Trophoblast cell (in vitro differentiated cells and primary cell): Measurements from ENCODE around the gene SLAMF9.
A peak's percentile ranks its signal among the peaks of the same experiment; 100 is the strongest.

Source experiments
- DNase-seq, 2 donors: peaks; one replicate each; pipeline ENCODE4 v3.0.0-alpha.2; 2016
- H2AFZ ChIP-seq: 2 replicates; pipeline ENCODE4 v1.6.1; 2013; ENCODE audit warnings: low read length, moderate library complexity, mild to moderate bottlenecking; ENCODE audit not compliant: insufficient read depth, poor library complexity
- H2AK5ac ChIP-seq: 2 replicates; pipeline ENCODE4 v1.6.1; 2013; ENCODE audit warnings: mild to moderate bottlenecking, low read length
- H2BK120ac ChIP-seq: 2 replicates; pipeline ENCODE4 v1.6.1; 2013; ENCODE audit warnings: low read length, mild to moderate bottlenecking, moderate library complexity; ENCODE audit not compliant: insufficient read depth, poor library complexity
- H2BK12ac ChIP-seq: 2 replicates; pipeline ENCODE4 v1.6.1; 2013; ENCODE audit warnings: mild to moderate bottlenecking, low read length, moderate library complexity
- H2BK5ac ChIP-seq: 2 replicates; pipeline ENCODE4 v1.6.1; 2013; ENCODE audit warnings: low read length, low read depth, moderate library complexity, mild to moderate bottlenecking; ENCODE audit not compliant: poor library complexity
- H3K14ac ChIP-seq: 2 replicates; pipeline ENCODE4 v1.6.1; 2013; ENCODE audit warnings: mild to moderate bottlenecking, low read length
- H3K18ac ChIP-seq: 2 replicates; pipeline ENCODE4 v1.6.1; 2013; ENCODE audit warnings: mild to moderate bottlenecking, low read length
- H3K23ac ChIP-seq: 2 replicates; pipeline ENCODE4 v1.6.1; 2013; ENCODE audit warnings: low read length
- H3K27ac ChIP-seq: 2 replicates; pipeline ENCODE4 v1.5.1; 2013; ENCODE audit warnings: low read depth, mild to moderate bottlenecking, inconsistent platforms, low read length, moderate library complexity
- H3K27me3 ChIP-seq: 2 replicates; pipeline ENCODE4 v1.6.1; 2013; ENCODE audit warnings: inconsistent platforms, mild to moderate bottlenecking, low read length, moderate library complexity; ENCODE audit not compliant: insufficient read depth
- H3K36me3 ChIP-seq, 2 experiments: 1 replicate in 1 of 2; 2 replicates in 1 of 2; pipeline ENCODE4 v1.6.1; 2013; ENCODE audit warnings: low read length in 2 of 2, mild to moderate bottlenecking in 2 of 2, moderate library complexity in 1 of 2; ENCODE audit not compliant: insufficient read depth in 2 of 2, control insufficient read depth in 1 of 2
- H3K4ac ChIP-seq: 2 replicates; pipeline ENCODE4 v1.6.1; 2013; ENCODE audit warnings: low read depth, mild to moderate bottlenecking, low read length, moderate library complexity
- H3K4me1 ChIP-seq, 2 experiments: 1 replicate in 1 of 2; 2 replicates in 1 of 2; pipeline ENCODE4 v1.6.1; 2013; ENCODE audit warnings: low read length in 2 of 2, mild to moderate bottlenecking in 2 of 2, moderate library complexity in 1 of 2; ENCODE audit not compliant: insufficient read depth in 2 of 2, control insufficient read depth in 1 of 2
- H3K4me2 ChIP-seq: 2 replicates; pipeline ENCODE4 v1.6.1; 2013; ENCODE audit warnings: inconsistent platforms, mild to moderate bottlenecking, low read length, moderate library complexity
- H3K4me3 ChIP-seq: 2 replicates; pipeline ENCODE4 v1.5.1; 2013; ENCODE audit warnings: mild to moderate bottlenecking, low read depth, low read length, inconsistent platforms
- H3K79me1 ChIP-seq: one replicate; pipeline ENCODE4 v1.6.1; 2013; ENCODE audit warnings: low read length
- H3K79me2 ChIP-seq: 2 replicates; pipeline ENCODE4 v1.6.1; 2013; ENCODE audit warnings: low read length, mild to moderate bottlenecking; ENCODE audit not compliant: control insufficient read depth, insufficient read depth, poor library complexity
- H3K9ac ChIP-seq: 2 replicates; pipeline ENCODE4 v1.6.1; 2013; ENCODE audit warnings: mild to moderate bottlenecking, low read length
- H3K9me3 ChIP-seq: 2 replicates; pipeline ENCODE4 v1.6.1; 2013; ENCODE audit warnings: low read depth, mild to moderate bottlenecking, control low read depth, inconsistent platforms, low read length; ENCODE audit not compliant: insufficient read depth
- H4K12ac ChIP-seq: 2 replicates; pipeline ENCODE4 v1.6.1; 2013; ENCODE audit warnings: low read depth, mild to moderate bottlenecking, low read length, moderate library complexity
- H4K8ac ChIP-seq: 2 replicates; pipeline ENCODE4 v1.6.1; 2013; ENCODE audit warnings: low read depth, mild to moderate bottlenecking, low read length, moderate library complexity
- H4K91ac ChIP-seq: one replicate; pipeline ENCODE4 v1.6.1; 2013; ENCODE audit warnings: low read depth, mild to moderate bottlenecking, low read length, moderate library complexity
- WGBS: extraction: QIAGEN DNeasy Blood & Tissue Kit; methylation state at CpG from one replicate; pipeline ENCODE4 v1.1.7; 2013; ENCODE audit warnings: missing lambda C conversion rate; ENCODE audit not compliant: insufficient read length, insufficient coverage; ENCODE audit errors: extremely low coverage; 5-methylcytosine and 5-hydroxymethylcytosine counted together

The SLAMF9 gene

GRCh38 chr1:159924025-159924790 lies 29.8 kb downstream of the SLAMF9 start:
- peak; percentile 90 to 92 for DNase-seq
- H3K9me3 ChIP-seq, result no peaks in the 10 kb centered on the region
- peaks cover 35% of the 10 kb centered on the region for H3K79me1 ChIP-seq
- peak overlapping the region; percentile 75 for H2BK12ac ChIP-seq
- peaks cover 38% of the 10 kb centered on the region for H3K79me2 ChIP-seq
- H3K18ac ChIP-seq, result peak overlapping the region; percentile 96
- H3K9ac ChIP-seq, result peak overlapping the region; percentile 93
- peak overlapping the region; percentile 98 for H2BK120ac ChIP-seq
- H3K14ac ChIP-seq, result peak overlapping the region; percentile 94
- H3K27ac ChIP-seq, result peak overlapping the region; percentile 98
- H3K23ac ChIP-seq, result no peak overlapping the region
- peak overlapping the region; percentile 87 for H4K8ac ChIP-seq
- H3K36me3 ChIP-seq, result peaks cover 28 to 31% of the 10 kb centered on the region in 2 experiments
- peak overlapping the region; percentile 96 for H2AK5ac ChIP-seq
- peak overlapping the region; percentile 54 for H2AFZ ChIP-seq
- H3K4me2 ChIP-seq, result peak overlapping the region; percentile 65
- H3K4me3 ChIP-seq, result peak overlapping the region; percentile 90
- H3K27me3 ChIP-seq, result no peaks in the 10 kb centered on the region
- H4K12ac ChIP-seq, result peak overlapping the region; percentile 75
- H3K4me1 ChIP-seq, result peaks cover 24 to 27% of the 10 kb centered on the region in 2 experiments
- peak overlapping the region; percentile 99 for H3K4ac ChIP-seq
- peak overlapping the region; percentile 99 for H4K91ac ChIP-seq
- WGBS, result no CpG with 5 or more reads among the region's 31 CpGs
- H2BK5ac ChIP-seq, result peak overlapping the region; percentile 98

GRCh38 chr1:159923203-159924024 lies 30.6 kb downstream of the SLAMF9 start:
- WGBS, result no CpG with 5 or more reads among the region's 20 CpGs
- peak overlapping the region; percentile 70 for H3K18ac ChIP-seq
- peak overlapping the region; percentile 95 for H3K4ac ChIP-seq
- H4K12ac ChIP-seq, result peak overlapping the region; percentile 45
- peak; percentile 86 to 89 for DNase-seq
- peak overlapping the region; percentile 66 for H2BK5ac ChIP-seq
- peak overlapping the region; percentile 56 for H4K8ac ChIP-seq
- H3K79me1 ChIP-seq, result peaks cover 35% of the 10 kb centered on the region
- H2AFZ ChIP-seq, result no peak overlapping the region
- peak overlapping the region; percentile 90 for H3K4me3 ChIP-seq
- H3K9ac ChIP-seq, result peak overlapping the region; percentile 85
- H3K4me2 ChIP-seq, result peak overlapping the region; percentile 65
- H2BK120ac ChIP-seq, result peak overlapping the region; percentile 73
- H3K27me3 ChIP-seq, result no peaks in the 10 kb centered on the region
- peak overlapping the region; percentile 98 for H3K27ac ChIP-seq
- peak overlapping the region; percentile 31 for H2BK12ac ChIP-seq
- H3K4me1 ChIP-seq, result peaks cover 24 to 28% of the 10 kb centered on the region in 2 experiments
- peaks cover 33 to 39% of the 10 kb centered on the region in 2 experiments for H3K36me3 ChIP-seq
- peak overlapping the region; percentile 81 for H3K14ac ChIP-seq
- no peak overlapping the region for H3K23ac ChIP-seq
- peak overlapping the region; percentile 64 for H2AK5ac ChIP-seq
- peak overlapping the region; percentile 99 for H4K91ac ChIP-seq
- H3K79me2 ChIP-seq, result peaks cover 38% of the 10 kb centered on the region
- H3K9me3 ChIP-seq, result no peaks in the 10 kb centered on the region

GRCh38 chr1:159922511-159923202 lies 31.4 kb downstream of the SLAMF9 start:
- H3K9ac ChIP-seq, result peak overlapping the region; percentile 54
- peaks cover 35% of the 10 kb centered on the region for H3K79me1 ChIP-seq
- peak overlapping the region; percentile 98 for H3K27ac ChIP-seq
- H3K4me1 ChIP-seq, result peaks cover 26 to 32% of the 10 kb centered on the region in 2 experiments
- peak overlapping the region; percentile 31 for H2BK12ac ChIP-seq
- H3K4me3 ChIP-seq, result peak overlapping the region; percentile 25
- H2AFZ ChIP-seq, result no peak overlapping the region
- H2BK120ac ChIP-seq, result peak overlapping the region; percentile 14
- peak overlapping the region; percentile 51 for H2BK5ac ChIP-seq
- H3K79me2 ChIP-seq, result peaks cover 38% of the 10 kb centered on the region
- H3K27me3 ChIP-seq, result no peaks in the 10 kb centered on the region
- peaks cover 40 to 46% of the 10 kb centered on the region in 2 experiments for H3K36me3 ChIP-seq
- H3K4me2 ChIP-seq, result peak overlapping the region; percentile 65
- peak overlapping the region; percentile 95 for H3K4ac ChIP-seq
- H2AK5ac ChIP-seq, result peak overlapping the region; percentile 64
- DNase-seq, result peak in 1 of 2 donors; percentile 40
- H4K12ac ChIP-seq, result peak overlapping the region; percentile 1
- H3K9me3 ChIP-seq, result peaks cover 2% of the 10 kb centered on the region
- H3K14ac ChIP-seq, result peak overlapping the region; percentile 81
- no CpG with 5 or more reads among the region's 8 CpGs for WGBS
- H4K91ac ChIP-seq, result peak overlapping the region; percentile 99
- H3K23ac ChIP-seq, result no peak overlapping the region
- H3K18ac ChIP-seq, result peak overlapping the region; percentile 70
- peak overlapping the region; percentile 15 for H4K8ac ChIP-seq
